Stimulated activated CD4-positive, alpha-beta T cell treated with anti-CD3 and anti-CD28 coated beads, Interleukin-2, amount 100 ng/mL, for 4 hours (primary cell): ENCODE data around the gene VPS37C.

ENCODE experiments used
- DNase-seq: peaks from one replicate; pipeline ENCODE4 v3.0.0-alpha.2; 2020; ENCODE audit warnings: low read depth

Gene VPS37C

GRCh38 chr11:61154528-61154927 is 6.7 kb downstream of the VPS37C start:
- no peak for DNase-seq

- DNase-seq = no peak
Measured at GRCh38 chr11:61153593-61154095, 7.6 kb downstream of the VPS37C start.

- no peak for DNase-seq
Measured at GRCh38 chr11:61152816-61153592, 8.2 kb downstream of the VPS37C start.

- DNase-seq = no peak
Measured at GRCh38 chr11:61151545-61152252, 9.5 kb downstream of the VPS37C start.

- no peak for DNase-seq
Measured at GRCh38 chr11:61150706-61151544, 10.3 kb downstream of the VPS37C start.

- no peak for DNase-seq
Measured at GRCh38 chr11:61149624-61150615, 11.3 kb downstream of the VPS37C start.

- no peak for DNase-seq
Measured at GRCh38 chr11:61147791-61148620, 13.2 kb downstream of the VPS37C start.

GRCh38 chr11:61147271-61147670 is 14.0 kb downstream of the VPS37C start:
- no peak for DNase-seq

GRCh38 chr11:61146416-61146815 is 14.8 kb downstream of the VPS37C start:
- no peak for DNase-seq

GRCh38 chr11:61145228-61146005 is 15.8 kb downstream of the VPS37C start:
- DNase-seq = no peak

GRCh38 chr11:61144511-61145179 is 16.6 kb downstream of the VPS37C start:
- no peak for DNase-seq

- DNase-seq = no peak
Measured at GRCh38 chr11:61142424-61142823, 18.8 kb downstream of the VPS37C start.

GRCh38 chr11:61141601-61142028 is 19.6 kb downstream of the VPS37C start:
- DNase-seq = no peak

GRCh38 chr11:61140416-61140815 is 20.8 kb downstream of the VPS37C start:
- DNase-seq = no peak

- DNase-seq = no peak
Measured at GRCh38 chr11:61139387-61139786, 21.8 kb downstream of the VPS37C start.

- no peak for DNase-seq
Measured at GRCh38 chr11:61138935-61139334, 22.3 kb downstream of the VPS37C start.

- no peak for DNase-seq
Measured at GRCh38 chr11:61134801-61135257, 26.4 kb downstream of the VPS37C start.

- DNase-seq = no peak
Measured at GRCh38 chr11:61133956-61134662, 27.1 kb downstream of the VPS37C start.
